BLaER1 treated with 17β-estradiol and CSF1 and Interleukin-3, amounts not matched to agents 10 nM and 100 nM (cell line): ENCODE data around the gene TTC28.
A peak's percentile ranks its signal among the peaks of the same experiment; 100 is the strongest.
"Not testable (repeated sequence)": the region's sequence is repeated elsewhere in the genome, so short reads cannot be mapped to it uniquely, and the experiment has no call there.

Experiments used
- H3K27ac ChIP-seq, 11 experiments: shearing (Covaris generic); formaldehyde crosslinking; 2 replicates each; pipeline ENCODE4 v1.8.1; 2022
- H3K27me3 ChIP-seq, 11 experiments: shearing (Covaris generic); formaldehyde crosslinking; 2 replicates each; pipeline ENCODE4 v1.8.1; 2022
- H3K36me3 ChIP-seq, 11 experiments: shearing (Covaris generic); formaldehyde crosslinking; 2 replicates each; pipeline ENCODE4 v1.8.1; 2022
- H3K4me1 ChIP-seq, 10 experiments: shearing (Covaris generic); formaldehyde crosslinking; 2 replicates each; pipeline ENCODE4 v1.8.1; 2022
- H3K4me2 ChIP-seq, 11 experiments: shearing (Covaris generic); formaldehyde crosslinking; 2 replicates each; pipeline ENCODE4 v1.8.1; 2022
- H3K4me3 ChIP-seq, 10 experiments: shearing (Covaris generic); formaldehyde crosslinking; 2 replicates each; pipeline ENCODE4 v1.8.1; 2022
- H3K9ac ChIP-seq, 11 experiments: shearing (Covaris generic); formaldehyde crosslinking; 2 replicates each; pipeline ENCODE4 v1.8.1; 2022
- H3K9me3 ChIP-seq, 11 experiments: shearing (Covaris generic); formaldehyde crosslinking; replicated peaks in 1 of 11; 2 replicates each; pipeline ENCODE4 v1.8.1; 2022
- H4K20me1 ChIP-seq, 11 experiments: shearing (Covaris generic); formaldehyde crosslinking; 2 replicates each; pipeline ENCODE4 v1.8.1; 2022
- Cebpa-rat ChIP-seq, 11 experiments: shearing (Covaris generic); IDR thresholded peaks; 2 replicates each; pipeline ENCODE4 v1.8.1; 2022

TTC28 gene

GRCh38 chr22:28647216-28647615, 32.4 kb downstream of the TTC28 start:
- TF ChIP-seq Cebpa-rat (IDR thresholded peaks at IDR 0.05) = no peak
- Histone ChIP-seq H3K4me1 (no peaks in the 10 kb centered on the region), H3K36me3 (no peaks in the 10 kb centered on the region), H3K9me3 (peaks cover 0 to 1% (median 0%) of the 10 kb centered on the region in 11 experiments; a peak in 1 of 22 replicates), H3K4me2 (no peak overlapping the region), H3K4me3 (no peak overlapping the region), H3K27ac (no peak overlapping the region), H3K9ac (no peak overlapping the region), H3K27me3 (no peaks in the 10 kb centered on the region), H4K20me1 (no peaks in the 10 kb centered on the region; a peak in 1 of 22 replicates)

- no peak overlapping the region for H3K27ac ChIP-seq
- no peaks in the 10 kb centered on the region for H4K20me1 ChIP-seq
- no peak overlapping the region for H3K4me2 ChIP-seq
- H3K9ac ChIP-seq = no peak overlapping the region
- no peak for TF ChIP-seq Cebpa-rat (IDR thresholded peaks at IDR 0.05)
- no peaks in the 10 kb centered on the region for H3K4me1 ChIP-seq
- H3K27me3 ChIP-seq = no peaks in the 10 kb centered on the region
- no peak overlapping the region for H3K4me3 ChIP-seq
- no peaks in the 10 kb centered on the region for H3K36me3 ChIP-seq
- H3K9me3 ChIP-seq = no peaks in the 10 kb centered on the region
Observed at GRCh38 chr22:28639321-28639720, 40.3 kb downstream of the TTC28 start.

- no peak for TF ChIP-seq Cebpa-rat (IDR thresholded peaks at IDR 0.05)
- Histone ChIP-seq H3K4me3 (no peak overlapping the region), H4K20me1 (no peaks in the 10 kb centered on the region), H3K36me3 (no peaks in the 10 kb centered on the region), H3K4me1 (no peaks in the 10 kb centered on the region), H3K27me3 (no peaks in the 10 kb centered on the region), H3K27ac (no peak overlapping the region), H3K9ac (no peak overlapping the region), H3K4me2 (no peak overlapping the region), H3K9me3 (no peaks in the 10 kb centered on the region)
Observed at GRCh38 chr22:28637225-28637624, 42.4 kb downstream of the TTC28 start.

GRCh38 chr22:28630177-28630574, 49.5 kb downstream of the TTC28 start:
- no peaks in the 10 kb centered on the region for H3K9me3 ChIP-seq
- H3K9ac ChIP-seq = no peak overlapping the region
- no peak for TF ChIP-seq Cebpa-rat (IDR thresholded peaks at IDR 0.05)
- H3K27me3 ChIP-seq = 0 out of 22 replicates have a peak, but pooled peaks cover 0 to 4% (median 0%) of the 10 kb centered on the region in 11 experiments
- H3K36me3 ChIP-seq = no peaks in the 10 kb centered on the region
- no peak overlapping the region for H3K4me3 ChIP-seq
- no peak overlapping the region for H3K27ac ChIP-seq
- H3K4me1 ChIP-seq = no peaks in the 10 kb centered on the region
- no peak overlapping the region for H3K4me2 ChIP-seq
- H4K20me1 ChIP-seq = no peaks in the 10 kb centered on the region

- Histone ChIP-seq H3K4me3 (no peak overlapping the region), H3K9me3 (no peaks in the 10 kb centered on the region), H3K36me3 (no peaks in the 10 kb centered on the region), H4K20me1 (no peaks in the 10 kb centered on the region), H3K4me2 (no peak overlapping the region), H3K27ac (no peak overlapping the region), H3K27me3 (0 out of 22 replicates have a peak, but pooled peaks cover 0 to 5% (median 0%) of the 10 kb centered on the region in 11 experiments), H3K4me1 (no peaks in the 10 kb centered on the region), H3K9ac (no peak overlapping the region)
- 0 out of 22 replicates have a peak, but pooled peaks of 2 of the 11 experiments have one; percentile 9 to 45 for TF ChIP-seq Cebpa-rat (IDR thresholded peaks at IDR 0.05)
Observed at GRCh38 chr22:28629420-28630176, 50.0 kb downstream of the TTC28 start.

- Histone ChIP-seq H3K4me2 (no peak overlapping the region), H4K20me1 (no peaks in the 10 kb centered on the region), H3K4me3 (no peak overlapping the region), H3K9me3 (no peaks in the 10 kb centered on the region), H3K4me1 (no peaks in the 10 kb centered on the region), H3K27ac (no peak overlapping the region), H3K36me3 (no peaks in the 10 kb centered on the region), H3K27me3 (0 out of 22 replicates have a peak, but pooled peaks cover 0 to 5% (median 0%) of the 10 kb centered on the region in 11 experiments), H3K9ac (no peak overlapping the region)
- TF ChIP-seq Cebpa-rat (IDR thresholded peaks at IDR 0.05) = no peak
Observed at GRCh38 chr22:28628766-28629165, 50.9 kb downstream of the TTC28 start.

- Histone ChIP-seq H3K27ac (no peak overlapping the region), H3K9me3 (no peaks in the 10 kb centered on the region), H3K27me3 (0 out of 22 replicates have a peak, but pooled peaks cover 0 to 5% (median 0%) of the 10 kb centered on the region in 11 experiments), H4K20me1 (no peaks in the 10 kb centered on the region), H3K4me2 (no peak overlapping the region), H3K4me3 (no peak overlapping the region), H3K9ac (no peak overlapping the region), H3K36me3 (no peaks in the 10 kb centered on the region), H3K4me1 (no peaks in the 10 kb centered on the region)
- TF ChIP-seq Cebpa-rat (IDR thresholded peaks at IDR 0.05) = 0 out of 22 replicates have a peak, but pooled peaks of 1 of the 11 experiments have one; percentile 8
Observed at GRCh38 chr22:28627791-28628190, 51.8 kb downstream of the TTC28 start.

- Histone ChIP-seq H3K9ac (no peak overlapping the region), H3K27me3 (0 out of 22 replicates have a peak, but pooled peaks cover 0 to 3% (median 0%) of the 10 kb centered on the region in 11 experiments), H3K4me1 (no peaks in the 10 kb centered on the region), H4K20me1 (no peaks in the 10 kb centered on the region), H3K27ac (no peak overlapping the region), H3K36me3 (no peaks in the 10 kb centered on the region), H3K4me2 (no peak overlapping the region), H3K9me3 (peaks cover 0 to 2% (median 0%) of the 10 kb centered on the region in 11 experiments; a peak in 1 of 22 replicates), H3K4me3 (no peak overlapping the region)
- TF ChIP-seq Cebpa-rat (IDR thresholded peaks at IDR 0.05) = no peak
Observed at GRCh38 chr22:28620244-28620922, 59.3 kb downstream of the TTC28 start.

GRCh38 chr22:28619236-28619635, 60.4 kb downstream of the TTC28 start:
- no peak overlapping the region for H3K4me2 ChIP-seq
- no peaks in the 10 kb centered on the region for H3K4me1 ChIP-seq
- H3K4me3 ChIP-seq = no peak overlapping the region
- no peaks in the 10 kb centered on the region for H3K36me3 ChIP-seq
- no peaks in the 10 kb centered on the region for H3K27me3 ChIP-seq
- TF ChIP-seq Cebpa-rat (IDR thresholded peaks at IDR 0.05) = no peak
- H4K20me1 ChIP-seq = no peaks in the 10 kb centered on the region
- no peak overlapping the region for H3K27ac ChIP-seq
- H3K9me3 ChIP-seq = peaks cover 0 to 12% (median 8%) of the 10 kb centered on the region in 11 experiments; a peak in 10 of 22 replicates
- no peak overlapping the region for H3K9ac ChIP-seq

GRCh38 chr22:28615423-28615822, 64.2 kb downstream of the TTC28 start:
- not testable (repeated sequence) for H3K27ac ChIP-seq, H3K27me3 ChIP-seq, H3K4me2 ChIP-seq, H3K4me3 ChIP-seq, H3K9ac ChIP-seq, H3K36me3 ChIP-seq, H4K20me1 ChIP-seq, H3K4me1 ChIP-seq
- peaks cover 3 to 19% (median 13%) of the 10 kb centered on the region in 11 experiments; a peak in 13 of 22 replicates for H3K9me3 ChIP-seq
